ENCODE results near the gene TRIM25. TPM values are rescaled to one million over a fixed set of nuclear protein-coding genes. Genes with fewer than 3 reads are reported as not detected.

TRIM25 gene
- total and polyA plus RNA-seq, 2 of the 8 experiments (the other 6 are each of a cell fraction or from before 2014, with no cell fraction given) = 16.6 to 38.9 TPM

DNA sequence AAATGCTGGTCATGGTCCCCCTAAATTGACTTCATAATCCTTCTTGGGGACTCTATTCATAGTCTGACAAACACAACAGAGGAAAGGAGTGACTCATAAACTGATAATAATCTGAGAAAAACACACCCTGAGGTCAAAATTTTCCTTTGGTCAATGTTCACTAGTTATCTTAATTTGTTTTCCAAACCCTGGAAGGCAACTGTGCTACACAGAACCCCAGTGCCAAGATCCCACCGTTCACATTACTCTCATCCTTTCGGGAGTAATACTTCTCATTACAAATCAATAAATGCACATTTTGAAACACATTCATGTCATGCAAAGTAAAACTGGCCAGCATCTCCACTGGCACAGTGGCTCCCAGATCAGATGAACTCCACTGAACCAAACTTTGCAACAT lies 23.8 kb upstream of the TRIM25 start:
- H3K9ac ChIP-seq (replicated peaks in 1 of 4; ENCODE audit: extremely low read depth in 1 of 4, low read depth in 3 of 4, low read length in 3 of 4) = no peak overlapping the region
- no peak overlapping the region for H3K4ac ChIP-seq (replicated peaks; ENCODE audit: insufficient read length, low read depth, low read length)
- no peak overlapping the region for H2BK20ac ChIP-seq (ENCODE audit: low read length)
- no peak overlapping the region for H4K91ac ChIP-seq (replicated peaks; ENCODE audit: insufficient read length, low read length)
- no peak overlapping the region for H2BK12ac ChIP-seq (ENCODE audit: low read depth, low read length)
- ChIA-PET POLR2A (ENCODE audit: partially characterized antibody) (no interaction called here), CTCF (ENCODE audit: partially characterized antibody) (interaction anchor here (0.8 to 1.0 kb wide), 2 partner anchors 44 to 118 kb away, joined by 4 read pairs; no protein-coding TSS in a partner anchor)
- H3K14ac ChIP-seq (ENCODE audit: insufficient read length) = no peak overlapping the region
- H3K23me2 ChIP-seq (ENCODE audit: low read depth, low read length) = no peaks in the 10 kb centered on the region
- no peaks in the 10 kb centered on the region for H3K4me1 ChIP-seq (replicated peaks in 1 of 4; ENCODE audit: control insufficient read depth in 3 of 4, insufficient read depth in 4 of 4, low read length in 3 of 4)
- H4K20me1 ChIP-seq (replicated peaks in 1 of 2; ENCODE audit: control insufficient read depth in 1 of 2, insufficient read depth in 2 of 2, low read length in 2 of 2) = no peaks in the 10 kb centered on the region
- no peak overlapping the region for H3K4me2 ChIP-seq (ENCODE audit: insufficient read depth in 1 of 2, low read depth in 2 of 2, low read length in 2 of 2)
- H3K27me3 ChIP-seq (replicated peaks in 1 of 4; ENCODE audit: control insufficient read depth in 3 of 4, extremely low read depth in 1 of 4, insufficient read depth in 3 of 4, low read length in 3 of 4) = no peaks in the 10 kb centered on the region
- H2AFZ ChIP-seq (ENCODE audit: low read length) = no peak overlapping the region
- H3K79me1 ChIP-seq (ENCODE audit: low read depth, low read length) = no peaks in the 10 kb centered on the region
- H3K79me2 ChIP-seq (ENCODE audit: control insufficient read depth in 1 of 2, insufficient read depth in 2 of 2, low read length in 2 of 2) = no peaks in the 10 kb centered on the region
- H3K4me3 ChIP-seq (ENCODE audit: extremely low read depth in 1 of 4, insufficient read depth in 2 of 4, low read depth in 3 of 4, low read length in 4 of 4) = no peak overlapping the region
- WGBS, 2 experiments (ENCODE audit: extremely low coverage in 1 of 2, insufficient coverage in 1 of 2, insufficient read length in 1 of 2, insufficient replicate concordance in 2 of 2, low coverage in 1 of 2, low lambda C conversion rate in 2 of 2, missing lambda C conversion rate in 1 of 2) = 90% methylated on average over 2 of the region's 2 CpGs; no CpG with 5 or more reads in 1 of the 2 experiments
- H3K23ac ChIP-seq (ENCODE audit: insufficient read length) = no peak overlapping the region
- FAIRE-seq (no peak), DNase-seq (ENCODE audit: low read depth in 1 of 2, low spot score in 2 of 2) (no peak)
- peaks cover 0 to under 1% of the 10 kb centered on the region in 2 experiments; a peak in 1 of 4 replicates for H3K9me3 ChIP-seq (ENCODE audit: insufficient read depth in 2 of 2, low read depth in 1 of 2, low read length in 1 of 2)
- H4K5ac ChIP-seq (ENCODE audit: insufficient read length, low read depth, low read length) = no peak overlapping the region
- no peak overlapping the region for H3K56ac ChIP-seq (replicated peaks; ENCODE audit: insufficient read length, low read depth, low read length)
- H2BK120ac ChIP-seq (replicated peaks; ENCODE audit: low read depth, low read length) = no peak overlapping the region
- no peak overlapping the region for H2BK15ac ChIP-seq (ENCODE audit: low read length)
- no peak overlapping the region for H2AK5ac ChIP-seq (ENCODE audit: low read depth, low read length)
- peaks cover 0 to 50% (median 26%) of the 10 kb centered on the region in 4 experiments; a peak in 6 of 8 replicates for H3K36me3 ChIP-seq (ENCODE audit: control insufficient read depth in 2 of 4, insufficient read depth in 4 of 4, low read length in 3 of 4)
- no peak overlapping the region for H4K8ac ChIP-seq (ENCODE audit: extremely low read depth, insufficient read depth, low read length)
- no peak overlapping the region for H3K27ac ChIP-seq (ENCODE audit: low read depth, low read length)
- TF ChIP-seq NRF1 (IDR thresholded peaks at IDR 0.05; ENCODE audit: low read depth, low read length) = no peak
- no peak for TF ChIP-seq POLR2A (IDR thresholded peaks at IDR 0.05; ENCODE audit: control extremely low read depth in 1 of 2, low read depth in 2 of 2, low read length in 2 of 2)
- TF ChIP-seq TCF12 (IDR thresholded peaks at IDR 0.05; ENCODE audit: low read depth, low read length) = no peak
- TF ChIP-seq BCL11A (IDR thresholded peaks at IDR 0.05; ENCODE audit: low read depth in 2 of 2, low read length in 2 of 2) = no peak
- no peak overlapping the region for H2BK5ac ChIP-seq (ENCODE audit: low read depth, low read length)
- no peak overlapping the region for H3K18ac ChIP-seq (ENCODE audit: extremely low read depth, low read length)

All from H1 (cell line).